GM21528 (cell line): ENCODE measurements around the gene CABP7.
"Not testable (repeated sequence)": the region's sequence is repeated elsewhere in the genome, so short reads cannot be mapped to it uniquely, and the experiment has no call there.

Source experiments
- ATAC-seq: cut with Tn5 transposase; IDR thresholded peaks from one replicate; pipeline ENCODE4 v1.9.1; 2021; ENCODE audit warnings: mild to moderate bottlenecking, moderate library complexity; ENCODE audit not compliant: unreplicated experiment, low FRiP score

The CABP7 gene

DNA sequence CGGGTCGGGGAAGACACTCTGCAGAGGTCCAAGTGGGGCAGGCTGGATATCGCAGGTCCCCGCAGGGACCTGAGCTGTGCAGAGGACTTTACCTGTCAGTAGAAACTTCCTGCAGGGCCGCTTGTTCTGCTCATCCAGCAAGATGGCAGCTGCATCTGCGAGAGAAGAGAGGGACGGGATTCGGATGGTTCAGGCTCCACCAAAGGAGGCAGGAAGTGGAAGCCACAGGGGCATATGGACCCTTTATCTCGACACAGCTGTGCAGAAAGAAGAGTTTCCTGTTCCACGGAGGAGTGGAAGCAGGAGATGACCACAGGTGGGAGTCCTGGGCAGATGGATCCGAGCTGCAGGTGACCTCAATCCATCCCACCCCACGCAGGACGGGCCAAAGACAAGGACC, 22.5 kb downstream of the CABP7 start:
- ATAC-seq, result no peak

DNA sequence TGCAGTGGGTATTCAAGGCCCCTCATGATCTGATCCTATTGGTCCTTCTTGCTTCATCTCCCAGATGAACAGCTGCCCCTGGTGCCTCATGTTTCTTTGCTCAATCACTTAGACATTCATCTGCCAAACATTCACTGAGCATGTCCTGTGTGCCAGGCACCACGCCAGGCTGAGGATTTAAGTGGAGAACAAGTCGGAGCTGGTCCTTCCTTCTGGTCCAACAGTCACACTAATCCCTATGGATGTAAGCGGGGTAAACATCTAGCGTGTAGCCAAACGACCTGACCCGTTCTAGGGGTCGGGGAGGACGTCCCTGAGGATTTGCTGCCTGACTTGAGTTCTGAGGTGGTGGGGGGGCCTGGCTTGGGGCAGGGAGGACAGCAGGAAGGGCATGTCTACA, 25.1 kb downstream of the CABP7 start:
- no peak for ATAC-seq

DNA sequence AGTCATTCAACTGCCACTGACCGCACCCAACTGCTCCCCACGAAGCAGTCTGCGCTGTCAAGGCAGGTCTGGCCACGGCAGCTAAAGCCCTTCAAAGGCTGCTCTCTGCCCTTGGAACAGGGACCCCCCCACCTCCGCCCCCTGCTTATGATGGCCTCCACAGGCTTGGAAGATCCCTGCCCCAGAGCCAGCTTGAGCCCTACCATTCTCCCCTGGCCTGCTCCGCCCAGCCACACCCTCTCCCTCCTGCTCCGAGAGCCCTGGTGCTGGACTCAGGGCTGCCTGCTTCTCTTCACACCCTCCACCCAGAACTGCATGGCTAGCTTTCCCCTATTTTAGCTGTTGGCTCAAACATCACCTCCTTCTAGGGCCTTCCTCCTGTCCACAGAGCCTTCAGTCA, 28.0 kb downstream of the CABP7 start:
- no peak for ATAC-seq

DNA sequence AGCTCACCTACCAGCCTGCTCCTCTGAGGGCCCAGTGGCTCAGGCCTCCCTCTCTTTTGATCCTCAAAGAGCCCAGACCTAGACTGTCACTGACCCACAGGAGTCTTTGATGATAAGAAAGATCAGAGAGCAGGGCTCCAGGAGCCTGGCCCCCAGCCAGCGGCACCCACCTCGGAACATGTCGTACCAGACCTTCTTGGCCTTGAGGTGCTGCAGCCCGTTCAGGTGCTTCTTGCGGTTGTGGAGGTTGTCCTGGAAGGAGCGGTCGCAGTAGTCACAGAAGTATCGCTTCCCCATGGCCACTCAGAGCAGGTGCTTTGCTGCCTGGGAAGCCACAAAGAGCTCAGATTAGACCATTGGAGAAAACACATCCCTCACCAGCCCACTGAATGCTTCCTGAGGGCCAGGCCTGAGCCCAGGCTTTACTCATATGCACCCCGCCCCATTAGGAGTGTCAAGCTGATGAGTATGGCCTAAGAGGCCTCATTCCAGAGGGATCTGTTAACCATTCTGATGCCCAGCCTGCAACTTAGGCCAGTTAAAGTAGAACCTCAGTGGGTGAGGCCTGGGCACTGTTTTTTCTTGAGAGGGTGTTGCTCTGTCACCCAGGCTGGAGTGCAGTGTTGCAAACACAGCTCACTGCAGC, 28.6 kb downstream of the CABP7 start:
- no peak for ATAC-seq

DNA sequence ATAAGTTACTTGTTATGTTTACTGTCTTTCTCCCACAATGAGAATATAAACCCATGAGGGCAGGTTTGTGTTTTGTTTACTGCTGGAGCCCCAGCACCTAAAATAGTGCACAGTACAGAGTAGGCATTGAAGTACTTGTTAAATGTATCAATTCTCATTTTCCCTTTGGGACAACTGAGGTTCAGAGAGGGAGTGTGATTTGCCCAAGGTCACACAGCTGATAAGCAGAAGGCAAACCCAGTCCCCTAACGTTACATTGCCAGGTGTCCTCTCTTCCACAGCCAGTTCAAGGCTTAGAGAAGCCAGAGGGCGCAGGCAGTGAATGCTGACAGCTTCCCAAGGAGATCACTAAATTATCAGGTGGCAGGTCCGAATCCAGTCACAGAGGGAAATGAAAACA, 30.2 kb downstream of the CABP7 start:
- no peak for ATAC-seq

DNA sequence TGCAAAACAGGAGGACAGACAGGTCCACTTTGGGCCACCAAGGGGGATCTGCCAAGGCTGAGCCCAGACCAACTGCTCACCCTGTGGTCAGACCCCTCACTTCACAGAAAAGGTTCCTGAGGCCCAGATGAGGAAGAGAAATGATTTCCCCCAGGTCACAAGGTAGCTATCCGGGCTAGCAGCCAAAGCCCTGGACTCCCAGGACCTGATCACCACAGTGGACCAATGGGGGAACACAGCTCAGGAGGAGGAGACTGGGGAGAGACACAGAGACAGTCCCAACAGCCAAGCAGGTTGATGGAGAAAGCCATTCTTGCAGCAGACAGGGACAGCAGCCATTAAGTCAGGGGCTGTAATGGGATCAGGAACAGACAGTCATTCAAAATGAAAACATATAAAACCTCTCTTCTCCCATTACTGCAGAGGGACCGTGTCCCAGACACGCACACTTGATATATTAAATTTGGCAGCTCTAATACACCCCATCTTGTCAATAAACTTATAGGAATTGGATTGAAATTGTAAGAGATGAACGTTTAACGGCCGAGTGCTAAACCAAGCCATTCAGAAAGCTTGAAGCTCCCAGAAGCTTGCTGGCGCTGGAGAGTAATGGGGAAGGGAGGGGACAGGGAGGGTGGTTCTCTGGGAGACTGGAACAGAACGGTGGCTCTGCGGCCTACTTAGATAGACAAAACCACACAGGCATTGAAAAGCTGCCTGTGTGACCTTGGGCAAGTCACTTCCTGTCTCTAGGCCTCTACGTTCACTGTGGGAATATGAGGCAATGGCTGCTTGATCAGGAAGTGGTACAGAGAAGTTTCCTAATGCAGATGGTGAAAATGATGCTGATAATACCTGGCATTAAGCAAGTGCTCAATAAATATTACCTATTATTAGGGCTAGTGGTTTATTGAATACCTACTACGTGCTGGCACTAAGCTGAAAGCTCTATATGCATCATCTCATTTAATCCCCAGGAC, 31.0 kb downstream of the CABP7 start:
- no peak for ATAC-seq

DNA sequence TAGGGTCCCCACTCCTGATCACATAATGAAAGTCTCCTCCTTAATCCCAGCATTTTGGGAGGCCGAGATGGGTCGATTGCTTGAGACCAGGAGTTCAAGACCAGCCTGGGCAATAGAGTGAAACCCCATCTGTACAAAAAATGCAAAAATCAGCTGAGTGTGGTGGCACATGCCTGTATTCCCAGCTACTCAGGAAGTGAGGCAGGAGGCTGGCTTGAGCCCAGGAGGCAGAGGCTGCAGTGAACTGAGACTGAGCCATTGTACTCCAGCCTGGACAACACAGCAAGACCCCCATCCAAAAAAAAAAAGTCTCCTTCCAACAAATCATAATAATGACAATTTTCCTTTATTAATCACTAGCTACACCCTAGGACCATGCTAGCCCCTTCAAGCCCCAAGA, 31.9 kb downstream of the CABP7 start:
- no peak for ATAC-seq

DNA sequence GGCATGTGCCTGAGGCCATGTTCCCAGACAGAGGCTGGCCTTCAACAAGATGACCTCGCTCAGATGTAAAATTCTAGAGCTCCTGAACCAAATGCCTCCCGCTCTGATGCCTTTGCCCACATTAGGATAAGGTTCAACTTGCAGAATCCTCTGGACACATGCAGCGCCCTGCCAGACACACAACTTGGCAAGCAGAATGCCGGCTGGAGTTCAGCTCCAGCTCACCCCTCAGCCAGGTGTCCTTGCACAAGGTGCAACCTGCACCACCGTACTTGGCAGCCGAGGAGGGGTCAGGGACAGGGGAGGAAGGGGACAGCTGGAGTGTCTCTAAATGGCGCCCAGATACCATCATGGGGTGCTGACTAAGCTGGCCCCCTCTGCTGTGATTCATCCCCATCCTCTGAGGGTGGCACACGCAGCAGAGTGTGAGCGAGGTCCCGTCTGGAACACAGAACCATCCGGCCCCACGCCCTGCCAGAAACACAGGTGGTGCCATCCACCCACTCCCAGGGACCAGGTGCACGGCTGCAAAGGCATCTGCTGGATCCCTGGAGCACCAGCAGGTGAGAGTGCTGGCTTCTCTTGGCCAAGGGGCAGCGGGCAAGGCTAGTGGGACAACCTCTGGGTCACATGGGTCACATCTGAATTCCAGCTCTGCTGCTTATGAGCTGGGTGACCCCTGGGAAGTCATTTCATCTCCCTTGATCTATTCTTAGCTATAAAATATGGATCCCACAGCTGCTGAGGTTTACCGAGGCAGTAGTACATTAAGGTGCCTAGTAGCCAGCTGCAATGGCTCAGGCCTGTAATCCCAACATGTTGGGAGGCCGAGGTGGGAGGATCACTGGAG, 34.2 kb downstream of the CABP7 start:
- no peak for ATAC-seq

DNA sequence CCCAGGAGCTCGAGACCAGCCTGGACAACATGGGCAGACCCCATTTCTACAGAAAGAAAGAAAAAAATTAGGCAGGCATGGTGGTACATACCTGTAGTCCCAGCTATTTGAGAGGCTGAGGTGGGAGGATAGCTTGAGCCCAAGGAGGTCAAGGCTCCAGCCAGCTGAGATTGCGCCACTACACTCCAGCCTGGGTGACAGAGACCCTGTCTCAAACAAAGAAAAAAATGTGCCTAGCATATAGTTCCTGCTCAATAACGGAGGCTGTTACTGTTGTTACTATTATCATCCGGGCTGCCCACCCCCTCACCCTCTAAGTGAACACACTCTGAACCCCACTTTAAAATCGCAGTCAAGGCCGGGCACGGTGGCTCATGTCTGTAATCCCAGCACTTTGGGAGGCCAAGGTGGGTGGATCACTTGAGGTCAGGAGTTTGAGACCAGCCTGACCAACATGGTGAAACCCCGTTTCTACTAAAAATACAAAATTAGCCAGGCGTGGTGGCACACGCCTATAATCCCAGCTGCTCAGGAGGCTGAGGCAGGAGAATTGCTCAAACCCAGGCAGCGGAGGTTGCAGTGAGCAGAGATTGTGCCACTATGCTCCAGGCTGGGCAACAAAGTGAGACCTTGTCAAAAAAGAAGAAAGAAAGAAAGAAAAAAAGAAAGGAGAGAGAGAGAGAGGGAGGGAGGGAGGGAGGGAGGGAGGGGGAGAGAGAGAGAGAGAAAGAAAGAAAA, 35.0 kb downstream of the CABP7 start:
- not testable (repeated sequence) for ATAC-seq

DNA sequence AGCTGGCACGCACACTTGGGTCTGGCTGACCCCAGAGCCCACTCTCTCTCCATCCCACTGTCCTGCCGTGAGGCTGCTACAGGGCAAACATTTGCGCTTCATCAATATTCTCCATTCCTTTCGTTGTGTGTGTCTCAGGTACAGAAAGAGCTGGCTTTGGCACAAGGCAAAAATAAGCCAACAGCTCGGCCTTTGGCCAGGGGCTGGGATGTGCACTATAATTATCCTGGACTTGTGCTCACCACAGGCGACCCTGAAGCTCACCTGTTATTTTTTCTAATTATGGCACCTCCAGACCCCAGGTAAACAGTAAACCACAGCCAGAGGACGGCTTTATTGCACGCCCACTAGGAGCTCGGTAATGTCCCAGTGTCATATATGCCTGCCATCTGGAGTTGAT, 36.1 kb downstream of the CABP7 start:
- ATAC-seq, result no peak

DNA sequence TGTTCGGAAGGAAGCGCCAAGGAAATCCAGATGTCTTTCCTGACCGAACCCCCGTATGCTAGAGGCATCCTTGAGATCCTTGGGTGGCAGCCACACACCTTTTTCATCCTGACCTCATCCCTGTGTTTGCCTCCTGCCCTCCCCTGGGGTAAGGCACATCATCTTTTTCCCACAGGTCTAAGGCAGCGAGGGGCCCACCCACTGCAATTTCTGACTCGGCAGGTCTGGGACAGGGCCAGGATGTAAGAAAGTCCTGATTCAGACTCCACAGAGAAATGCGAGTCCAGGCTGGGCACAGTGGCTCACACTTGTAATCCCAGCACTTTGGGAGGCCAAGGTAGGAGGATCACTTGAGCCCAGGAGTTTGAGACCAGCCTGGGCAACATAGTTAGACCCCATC, 36.5 kb downstream of the CABP7 start:
- ATAC-seq, result no peak

DNA sequence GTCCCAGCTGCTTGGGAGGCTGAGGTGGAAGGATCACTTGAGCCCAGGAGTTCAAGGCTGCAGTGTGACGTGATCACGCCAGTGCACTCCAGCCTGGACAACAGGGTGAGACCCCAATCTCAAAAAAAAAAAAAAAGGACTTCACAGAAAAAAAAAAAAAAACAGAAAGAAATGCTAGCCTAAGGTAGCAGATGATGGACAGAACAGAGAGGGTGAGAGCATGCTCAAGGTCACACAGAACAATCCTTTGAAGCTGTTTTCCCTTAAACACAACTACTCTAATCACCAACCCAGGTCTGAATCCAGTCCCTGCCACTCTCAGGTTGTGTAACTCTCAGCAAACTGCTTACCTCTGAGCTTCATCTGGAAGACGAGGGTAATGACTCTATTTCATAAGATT, 37.3 kb downstream of the CABP7 start:
- no peak for ATAC-seq

DNA sequence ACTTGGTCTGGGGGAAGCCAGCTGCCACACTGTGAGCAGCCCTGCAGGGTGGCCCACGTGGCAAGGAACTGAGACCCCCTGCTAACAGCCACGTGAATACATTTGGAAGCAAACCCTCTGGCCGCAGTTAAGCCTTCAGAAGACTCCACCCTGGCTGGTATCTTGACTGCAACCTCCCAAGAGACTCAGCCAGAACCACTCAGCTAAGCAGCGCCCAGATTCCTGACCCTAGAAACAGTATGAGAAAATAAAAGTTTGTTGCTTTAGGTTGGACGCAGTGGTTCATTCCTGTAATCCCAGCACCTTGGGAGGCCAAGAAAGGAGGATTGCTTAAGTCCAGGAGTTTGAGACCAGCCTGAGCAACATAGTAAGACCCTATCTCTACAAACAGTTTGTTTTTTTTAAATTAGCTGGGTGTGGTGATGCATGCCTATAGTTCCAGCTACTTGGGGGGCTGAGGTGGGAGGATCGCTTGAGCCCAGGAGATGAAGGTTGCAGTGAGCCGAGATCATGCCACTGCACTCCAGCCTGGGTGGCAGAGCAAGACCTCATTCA, 38.3 kb downstream of the CABP7 start:
- ATAC-seq, result no peak

DNA sequence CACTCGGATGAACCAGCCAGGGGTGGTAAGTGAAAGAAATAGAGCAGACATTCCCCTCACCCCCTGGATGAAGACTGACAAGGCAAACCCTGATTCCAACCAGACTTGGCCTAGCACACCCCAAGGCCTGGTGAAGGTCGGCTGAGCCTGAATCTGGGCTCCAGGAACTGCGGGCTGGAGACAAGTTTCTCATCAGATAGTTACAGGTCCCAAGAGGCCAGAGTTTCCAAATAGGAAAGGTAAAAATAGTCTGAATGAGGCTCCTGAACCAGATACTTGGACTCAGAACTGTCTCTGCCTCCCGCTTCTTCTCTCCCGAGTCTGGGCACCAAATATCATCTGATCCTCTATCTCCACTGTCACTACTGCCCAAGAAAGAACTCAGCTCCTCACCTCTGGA, 39.2 kb downstream of the CABP7 start:
- ATAC-seq, result no peak

DNA sequence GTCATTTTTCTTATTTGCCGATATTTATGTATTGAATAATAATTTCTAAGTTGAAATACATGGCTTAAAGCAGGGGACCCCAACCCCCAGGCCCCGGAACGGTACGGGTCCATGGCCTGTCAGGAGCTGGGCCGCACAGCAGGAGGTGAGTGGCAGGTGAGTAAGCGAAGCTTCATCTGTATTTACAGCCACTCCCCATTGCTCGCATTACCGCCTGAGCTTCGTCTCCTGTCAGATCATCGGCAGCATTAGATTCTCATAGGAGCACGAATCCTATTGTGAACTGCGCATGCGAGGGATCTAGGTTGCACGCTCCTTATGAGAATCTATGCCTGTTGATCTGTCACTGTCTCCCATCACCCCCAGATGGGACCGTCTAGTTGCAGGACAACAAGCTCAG, 42.5 kb downstream of the CABP7 start:
- no peak for ATAC-seq

DNA sequence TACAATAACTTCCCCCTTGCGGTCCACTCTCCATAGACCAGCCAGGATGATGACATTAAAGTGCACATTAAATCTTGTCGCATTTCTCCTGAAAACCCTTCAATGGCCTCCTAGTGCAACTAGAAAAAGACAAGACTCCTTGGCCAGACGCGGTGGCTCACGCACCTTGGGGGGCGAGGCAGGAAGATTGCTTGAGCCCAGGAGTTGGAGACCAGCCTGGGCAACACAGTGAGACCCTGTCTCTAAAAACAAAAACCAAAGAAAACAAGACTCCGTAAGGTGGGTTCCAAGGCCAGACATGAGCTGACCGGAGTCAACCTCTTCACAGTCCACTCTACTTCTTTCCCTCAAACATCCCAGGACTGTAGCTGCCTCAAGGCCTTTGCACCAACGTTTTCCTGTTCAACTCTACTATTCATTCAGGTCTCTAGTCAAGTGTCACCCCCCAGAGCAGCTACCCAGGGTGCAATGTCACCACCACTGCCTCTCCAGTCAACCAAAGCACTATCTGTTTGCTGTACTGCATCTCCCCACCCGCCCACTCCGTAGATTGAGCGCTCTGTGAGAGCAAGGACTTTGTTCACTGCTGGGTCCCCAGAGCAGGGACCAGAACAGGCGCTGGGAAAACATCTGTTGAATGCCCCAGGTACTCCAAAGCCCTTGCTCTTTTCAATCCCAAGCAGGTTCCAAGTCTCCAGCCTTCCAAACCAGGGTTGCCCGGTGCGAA, 46.3 kb downstream of the CABP7 start:
- ATAC-seq, result peak; percentile 24

DNA sequence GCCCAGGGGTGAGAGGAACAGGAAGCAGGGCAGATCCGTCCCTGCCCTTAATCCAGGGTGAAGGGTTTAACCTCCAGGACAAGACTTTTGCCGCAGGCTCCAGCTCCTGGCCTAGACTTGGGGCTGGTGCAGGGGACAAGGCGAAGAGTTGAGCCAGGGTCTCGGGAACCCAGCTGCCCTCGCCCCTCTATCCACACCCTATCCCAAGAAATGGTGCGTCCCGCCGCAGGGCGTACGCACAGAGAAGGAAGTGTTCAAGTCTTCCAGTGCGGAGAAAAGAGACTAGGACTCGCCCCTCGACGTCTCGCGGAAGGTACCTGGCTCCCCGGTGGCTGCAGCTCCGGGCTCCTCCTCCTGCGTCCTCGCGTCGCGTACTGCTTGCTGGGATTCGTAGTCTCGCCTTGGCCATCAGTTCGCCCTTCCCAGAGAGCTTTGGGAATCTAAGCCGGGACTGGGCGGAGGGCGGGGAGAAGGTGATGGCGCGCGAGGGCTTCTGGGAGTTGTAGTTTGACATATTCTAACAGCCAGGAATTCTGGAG, 46.9 kb downstream of the CABP7 start, which contains the start of gene ZMAT5:
Gene ZMAT5 (minus strand): TSS at position 376 of the 539 bp plus-strand sequence. CDS start 18,463 bp downstream, outside the sequence.
- ATAC-seq, result peak; percentile 84

DNA sequence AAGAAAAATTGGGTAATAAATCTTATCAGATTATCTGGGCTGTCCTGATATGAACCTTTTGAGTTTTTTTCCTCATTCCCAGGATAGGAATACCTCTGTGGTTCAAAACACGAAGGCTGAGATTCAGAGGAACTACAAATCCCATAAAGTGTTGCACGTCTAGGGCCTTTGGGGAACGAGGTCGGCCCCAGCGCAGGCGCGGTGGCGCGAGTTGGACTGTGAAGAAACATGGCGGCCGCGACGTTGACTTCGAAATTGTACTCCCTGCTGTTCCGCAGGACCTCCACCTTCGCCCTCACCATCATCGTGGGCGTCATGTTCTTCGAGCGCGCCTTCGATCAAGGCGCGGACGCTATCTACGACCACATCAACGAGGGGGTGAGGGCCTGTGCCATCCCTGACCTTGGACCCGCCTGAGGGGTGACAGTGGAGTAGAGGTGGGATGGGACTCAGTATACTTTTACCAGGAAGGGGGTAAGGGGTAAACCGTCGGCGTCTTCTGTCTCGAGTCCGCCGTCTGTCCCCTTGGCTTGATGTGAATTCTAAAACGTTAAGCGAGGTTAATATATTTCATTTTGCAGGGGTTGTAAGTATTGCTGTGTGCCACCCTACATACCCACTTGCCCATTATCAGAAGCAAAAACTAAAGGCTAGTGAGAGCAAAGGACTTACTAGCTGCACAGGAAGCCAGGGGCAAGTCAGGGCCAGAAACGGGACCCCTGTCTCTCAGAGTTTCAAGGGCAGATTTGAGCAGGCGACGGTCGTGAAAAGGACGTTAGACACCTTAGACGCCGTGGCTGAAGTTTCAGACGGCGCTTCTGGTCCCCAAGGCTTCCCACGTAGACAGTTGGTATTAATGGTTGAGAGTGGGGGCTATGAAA, 47.6 kb downstream of the CABP7 start, which contains the start of gene UQCR10:
Gene UQCR10 (plus strand): TSS at position 199 of the 881 bp plus-strand sequence. CDS start 30 bp downstream, at position 229.
- peak; percentile 69 for ATAC-seq
